ENCODE measurements around the gene KRT81. TPM values are rescaled to one million over a fixed set of nuclear protein-coding genes. Genes with fewer than 3 reads are reported as not detected.

The KRT81 gene
- total and polyA plus RNA-seq, 2 donors (not counting 1 experiment from before 2014, with no cell fraction given): not detected

- Mint-ChIP-seq H3K4me1 (peaks cover 3% of the 10 kb centered on the region), H3K27ac (no peak overlapping the region), H3K9me3 (ENCODE audit: insufficient read depth) (no peaks in the 10 kb centered on the region), H3K4me3 (no peak overlapping the region), H3K27me3 (peaks cover 53% of the 10 kb centered on the region)
- Histone ChIP-seq H3K4me1 (ENCODE audit: control insufficient read depth in 2 of 2, insufficient read depth in 2 of 2, low read length in 2 of 2) (no peaks in the 10 kb centered on the region), H3K9me3 (ENCODE audit: control extremely low read depth in 1 of 3, control insufficient read depth in 2 of 3, insufficient read depth in 1 of 3, low read length in 2 of 3) (no peaks in the 10 kb centered on the region), H3K4me2 (replicated peaks; ENCODE audit: low read depth, low read length, poor library complexity, severe bottlenecking) (no peak overlapping the region), H3K36me3 (replicated peaks in 1 of 2; ENCODE audit: control extremely low read depth in 1 of 2, control insufficient read depth in 1 of 2, extremely low read depth in 1 of 2, insufficient read depth in 2 of 2, low read length in 1 of 2) (no peaks in the 10 kb centered on the region), H4K20me1 (ENCODE audit: control insufficient read depth, insufficient read depth, low read length, poor library complexity, severe bottlenecking) (no peaks in the 10 kb centered on the region), H3K27ac (ENCODE audit: low read length in 2 of 2) (no peak overlapping the region), H3K4me3 (ENCODE audit: control extremely low read depth in 1 of 5, extremely low read depth in 1 of 5, insufficient read depth in 1 of 5, low read depth in 2 of 5, low read length in 4 of 5) (no peak overlapping the region), H3K27me3 (replicated peaks in 1 of 4; ENCODE audit: control extremely low read depth in 1 of 4, control insufficient read depth in 3 of 4, insufficient read depth in 4 of 4, low read length in 3 of 4) (peaks cover 0 to 38% (median 11%) of the 10 kb centered on the region in 4 experiments), H3K79me2 (ENCODE audit: control insufficient read depth, insufficient read depth, low read length) (no peaks in the 10 kb centered on the region), H3K9ac (ENCODE audit: low read length) (no peak overlapping the region), H2AFZ (ENCODE audit: insufficient read depth, low read depth, low read length, poor library complexity, severe bottlenecking) (no peak overlapping the region)
- WGBS (ENCODE audit: insufficient coverage): 11% methylated on average over 69 of the region's 71 CpGs
- no peak for TF ChIP-seq EZH2 (IDR thresholded peaks at IDR 0.05; ENCODE audit: borderline replicate concordance, insufficient read depth, low read depth, low read length, poor library complexity, severe bottlenecking)
- TF ChIP-seq, protein P1, sequence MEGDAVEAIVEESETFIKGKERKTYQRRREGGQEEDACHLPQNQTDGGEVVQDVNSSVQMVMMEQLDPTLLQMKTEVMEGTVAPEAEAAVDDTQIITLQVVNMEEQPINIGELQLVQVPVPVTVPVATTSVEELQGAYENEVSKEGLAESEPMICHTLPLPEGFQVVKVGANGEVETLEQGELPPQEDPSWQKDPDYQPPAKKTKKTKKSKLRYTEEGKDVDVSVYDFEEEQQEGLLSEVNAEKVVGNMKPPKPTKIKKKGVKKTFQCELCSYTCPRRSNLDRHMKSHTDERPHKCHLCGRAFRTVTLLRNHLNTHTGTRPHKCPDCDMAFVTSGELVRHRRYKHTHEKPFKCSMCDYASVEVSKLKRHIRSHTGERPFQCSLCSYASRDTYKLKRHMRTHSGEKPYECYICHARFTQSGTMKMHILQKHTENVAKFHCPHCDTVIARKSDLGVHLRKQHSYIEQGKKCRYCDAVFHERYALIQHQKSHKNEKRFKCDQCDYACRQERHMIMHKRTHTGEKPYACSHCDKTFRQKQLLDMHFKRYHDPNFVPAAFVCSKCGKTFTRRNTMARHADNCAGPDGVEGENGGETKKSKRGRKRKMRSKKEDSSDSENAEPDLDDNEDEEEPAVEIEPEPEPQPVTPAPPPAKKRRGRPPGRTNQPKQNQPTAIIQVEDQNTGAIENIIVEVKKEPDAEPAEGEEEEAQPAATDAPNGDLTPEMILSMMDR (IDR thresholded peaks at IDR 0.05): no peak
- ChIA-PET POLR2A (no interaction called here), CTCF (interaction anchor here (0.5 kb wide), 1 partner anchor 25 kb away, joined by 3 read pairs; no protein-coding TSS in a partner anchor)
- ATAC-seq (ENCODE audit: low read depth) (no peak), DNase-seq (no peak)
- intact Hi-C loops (cut with micrococcal nuclease): no loop called here
Measured at GRCh38 chr12:52307836-52308805, 16.8 kb upstream of the KRT81 start.

GRCh38 chr12:52306731-52307130 is 15.4 kb upstream of the KRT81 start:
- Histone ChIP-seq H3K27me3 (replicated peaks in 1 of 4; ENCODE audit: control extremely low read depth in 1 of 4, control insufficient read depth in 3 of 4, insufficient read depth in 4 of 4, low read length in 3 of 4) (peaks cover 0 to 33% (median 11%) of the 10 kb centered on the region in 4 experiments), H3K27ac (ENCODE audit: low read length in 2 of 2) (no peak overlapping the region), H3K9ac (ENCODE audit: low read length) (no peak overlapping the region), H2AFZ (ENCODE audit: insufficient read depth, low read depth, low read length, poor library complexity, severe bottlenecking) (no peak overlapping the region), H3K79me2 (ENCODE audit: control insufficient read depth, insufficient read depth, low read length) (no peaks in the 10 kb centered on the region), H3K36me3 (replicated peaks in 1 of 2; ENCODE audit: control extremely low read depth in 1 of 2, control insufficient read depth in 1 of 2, extremely low read depth in 1 of 2, insufficient read depth in 2 of 2, low read length in 1 of 2) (no peaks in the 10 kb centered on the region), H3K4me3 (ENCODE audit: control extremely low read depth in 1 of 5, extremely low read depth in 1 of 5, insufficient read depth in 1 of 5, low read depth in 2 of 5, low read length in 4 of 5) (no peak overlapping the region), H4K20me1 (ENCODE audit: control insufficient read depth, insufficient read depth, low read length, poor library complexity, severe bottlenecking) (no peaks in the 10 kb centered on the region), H3K4me2 (replicated peaks; ENCODE audit: low read depth, low read length, poor library complexity, severe bottlenecking) (no peak overlapping the region), H3K9me3 (ENCODE audit: control extremely low read depth in 1 of 3, control insufficient read depth in 2 of 3, insufficient read depth in 1 of 3, low read length in 2 of 3) (no peaks in the 10 kb centered on the region), H3K4me1 (ENCODE audit: control insufficient read depth in 2 of 2, insufficient read depth in 2 of 2, low read length in 2 of 2) (no peaks in the 10 kb centered on the region)
- H3K4me3 Mint-ChIP-seq: no peak overlapping the region
- TF ChIP-seq, protein P1 (IDR thresholded peaks at IDR 0.05): no peak
- TF ChIP-seq EZH2 (IDR thresholded peaks at IDR 0.05; ENCODE audit: borderline replicate concordance, insufficient read depth, low read depth, low read length, poor library complexity, severe bottlenecking): no peak
- peaks cover 41% of the 10 kb centered on the region for H3K27me3 Mint-ChIP-seq
- H3K27ac Mint-ChIP-seq: no peak overlapping the region
- POLR2A ChIA-PET: no interaction called here
- DNase-seq (no peak), ATAC-seq (ENCODE audit: low read depth) (no peak)
- 100% methylated on average over 2 of the region's 2 CpGs for WGBS (ENCODE audit: insufficient coverage)
- CTCF ChIA-PET: interaction anchor here (0.8 kb wide), 2 partner anchors 9 to 18 kb away, joined by 3 read pairs; no protein-coding TSS in a partner anchor
- H3K9me3 Mint-ChIP-seq (ENCODE audit: insufficient read depth): no peaks in the 10 kb centered on the region
- H3K4me1 Mint-ChIP-seq: peaks cover 3% of the 10 kb centered on the region
- intact Hi-C loops (cut with micrococcal nuclease): no loop called here
